Nephron progenitor cell (in vitro differentiated cells): ENCODE measurements around the gene INO80C.

Experiments
- DNase-seq: peaks from one replicate; pipeline ENCODE4 v3.0.0; 2021
- H3K27ac Mint-ChIP-seq: 2 replicates; pipeline ENCODE4 v1.8.0; 2021; ENCODE audit warnings: mild to moderate bottlenecking, moderate library complexity, mixed read lengths
- H3K27me3 Mint-ChIP-seq: 2 replicates; pipeline ENCODE4 v1.8.0; 2021; ENCODE audit warnings: mild to moderate bottlenecking, low read depth, mixed read lengths; ENCODE audit not compliant: poor library complexity
- H3K36me3 Mint-ChIP-seq: 2 replicates; pipeline ENCODE4 v1.8.0; 2021; ENCODE audit warnings: low read depth, mixed read lengths
- H3K4me1 Mint-ChIP-seq: 2 replicates; pipeline ENCODE4 v1.8.0; 2021; ENCODE audit warnings: mixed read lengths
- H3K4me3 Mint-ChIP-seq: 2 replicates; pipeline ENCODE4 v1.8.0; 2021; ENCODE audit warnings: mild to moderate bottlenecking, moderate library complexity, mixed read lengths
- H3K9me3 Mint-ChIP-seq: 2 replicates; pipeline ENCODE4 v1.8.0; 2021; ENCODE audit warnings: mild to moderate bottlenecking, moderate library complexity, mixed read lengths
- TF ChIP-seq, protein P1 (sequence below): fragments of 200-600 bp; sonication (generic); IDR thresholded peaks from 2 replicates; pipeline ENCODE4 v1.5.0; 2021; ENCODE audit warnings: antibody characterized with exemption

INO80C gene

GRCh38 chr18:35443847-35444246 is 53.9 kb downstream of the INO80C start:
- TF ChIP-seq, protein P1, sequence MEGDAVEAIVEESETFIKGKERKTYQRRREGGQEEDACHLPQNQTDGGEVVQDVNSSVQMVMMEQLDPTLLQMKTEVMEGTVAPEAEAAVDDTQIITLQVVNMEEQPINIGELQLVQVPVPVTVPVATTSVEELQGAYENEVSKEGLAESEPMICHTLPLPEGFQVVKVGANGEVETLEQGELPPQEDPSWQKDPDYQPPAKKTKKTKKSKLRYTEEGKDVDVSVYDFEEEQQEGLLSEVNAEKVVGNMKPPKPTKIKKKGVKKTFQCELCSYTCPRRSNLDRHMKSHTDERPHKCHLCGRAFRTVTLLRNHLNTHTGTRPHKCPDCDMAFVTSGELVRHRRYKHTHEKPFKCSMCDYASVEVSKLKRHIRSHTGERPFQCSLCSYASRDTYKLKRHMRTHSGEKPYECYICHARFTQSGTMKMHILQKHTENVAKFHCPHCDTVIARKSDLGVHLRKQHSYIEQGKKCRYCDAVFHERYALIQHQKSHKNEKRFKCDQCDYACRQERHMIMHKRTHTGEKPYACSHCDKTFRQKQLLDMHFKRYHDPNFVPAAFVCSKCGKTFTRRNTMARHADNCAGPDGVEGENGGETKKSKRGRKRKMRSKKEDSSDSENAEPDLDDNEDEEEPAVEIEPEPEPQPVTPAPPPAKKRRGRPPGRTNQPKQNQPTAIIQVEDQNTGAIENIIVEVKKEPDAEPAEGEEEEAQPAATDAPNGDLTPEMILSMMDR, result no peak
- no peak for DNase-seq
- peaks cover 13% of the 10 kb centered on the region for H3K27me3 Mint-ChIP-seq
- H3K9me3 Mint-ChIP-seq, result no peaks in the 10 kb centered on the region
- H3K27ac Mint-ChIP-seq, result no peak overlapping the region
- peaks cover 32% of the 10 kb centered on the region for H3K4me1 Mint-ChIP-seq
- H3K36me3 Mint-ChIP-seq, result no peaks in the 10 kb centered on the region
- no peak overlapping the region for H3K4me3 Mint-ChIP-seq

DNA sequence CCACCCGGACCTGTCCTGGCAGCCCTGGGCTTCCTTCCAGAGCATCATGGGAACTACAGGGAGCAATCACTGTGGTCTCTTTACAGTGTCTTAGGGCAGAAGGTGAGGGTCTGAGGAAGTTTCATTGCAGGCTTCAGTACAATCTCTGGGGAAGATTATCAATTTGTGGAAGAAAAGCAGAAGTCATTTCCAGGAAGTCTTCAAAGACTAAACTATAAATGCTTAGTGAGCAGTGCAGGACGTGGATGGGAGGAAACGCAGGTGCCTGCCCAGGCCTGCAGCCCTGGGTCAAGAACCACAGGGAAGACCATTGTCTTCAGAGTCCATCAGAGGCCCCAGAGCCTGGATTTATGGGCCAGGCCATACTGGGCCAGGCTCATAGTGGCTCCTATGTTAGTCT is 54.3 kb downstream of the INO80C start:
- Mint-ChIP-seq H3K4me1 (peaks cover 32% of the 10 kb centered on the region), H3K36me3 (no peaks in the 10 kb centered on the region), H3K4me3 (no peak overlapping the region), H3K27ac (no peak overlapping the region), H3K27me3 (peaks cover 12% of the 10 kb centered on the region), H3K9me3 (no peaks in the 10 kb centered on the region)
- TF ChIP-seq, protein P1, result no peak
- DNase-seq, result no peak

DNA sequence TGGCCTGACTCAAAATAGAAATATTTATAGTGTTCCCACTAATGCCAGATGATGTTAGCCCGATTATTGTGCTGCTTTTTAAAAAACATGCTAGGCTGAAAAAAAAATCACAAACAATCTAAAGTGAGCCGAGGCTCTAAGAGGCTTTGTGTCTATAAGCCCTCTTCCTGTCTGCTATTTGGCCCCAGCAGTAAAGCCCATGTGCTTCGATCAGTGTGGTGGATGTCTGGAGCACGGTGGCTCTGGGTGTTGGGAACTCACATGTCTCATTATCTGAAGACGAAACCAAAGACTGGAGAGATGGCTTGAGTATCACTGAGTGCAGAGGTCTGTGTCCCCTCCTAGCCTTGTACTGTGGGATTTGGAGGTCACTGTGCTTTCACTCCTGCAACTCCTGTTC is 55.1 kb downstream of the INO80C start:
- Mint-ChIP-seq H3K27me3 (peaks cover 17% of the 10 kb centered on the region), H3K4me3 (no peak overlapping the region), H3K36me3 (no peaks in the 10 kb centered on the region), H3K9me3 (no peaks in the 10 kb centered on the region), H3K27ac (no peak overlapping the region), H3K4me1 (peaks cover 25% of the 10 kb centered on the region)
- TF ChIP-seq, protein P1, result no peak
- DNase-seq, result no peak

GRCh38 chr18:35441857-35442595 is 55.7 kb downstream of the INO80C start:
- H3K27ac Mint-ChIP-seq, result no peak overlapping the region
- H3K4me3 Mint-ChIP-seq, result no peak overlapping the region
- H3K27me3 Mint-ChIP-seq, result peaks cover 17% of the 10 kb centered on the region
- H3K9me3 Mint-ChIP-seq, result no peaks in the 10 kb centered on the region
- DNase-seq, result no peak
- H3K36me3 Mint-ChIP-seq, result no peaks in the 10 kb centered on the region
- H3K4me1 Mint-ChIP-seq, result peaks cover 18% of the 10 kb centered on the region
- TF ChIP-seq, protein P1, result no peak

GRCh38 chr18:35438480-35439234 is 59.1 kb downstream of the INO80C start:
- H3K4me1 Mint-ChIP-seq, result peaks cover 16% of the 10 kb centered on the region

More at GRCh38 chr18:35438480-35439234, 59.1 kb downstream of the INO80C start:
- TF ChIP-seq, protein P1, result no peak
- Mint-ChIP-seq H3K36me3 (no peaks in the 10 kb centered on the region), H3K27me3 (peaks cover 10% of the 10 kb centered on the region), H3K27ac (no peak overlapping the region), H3K9me3 (no peaks in the 10 kb centered on the region), H3K4me3 (no peak overlapping the region)
- DNase-seq, result no peak
